ENCODE results near the gene TTC5. TPM values are rescaled to one million over a fixed set of nuclear protein-coding genes. Genes with fewer than 3 reads are reported as not detected.

The TTC5 gene
- total RNA-seq, 4 donors from 2014 or later: 13.3 to 23.3 (median 14.6) TPM

DNA sequence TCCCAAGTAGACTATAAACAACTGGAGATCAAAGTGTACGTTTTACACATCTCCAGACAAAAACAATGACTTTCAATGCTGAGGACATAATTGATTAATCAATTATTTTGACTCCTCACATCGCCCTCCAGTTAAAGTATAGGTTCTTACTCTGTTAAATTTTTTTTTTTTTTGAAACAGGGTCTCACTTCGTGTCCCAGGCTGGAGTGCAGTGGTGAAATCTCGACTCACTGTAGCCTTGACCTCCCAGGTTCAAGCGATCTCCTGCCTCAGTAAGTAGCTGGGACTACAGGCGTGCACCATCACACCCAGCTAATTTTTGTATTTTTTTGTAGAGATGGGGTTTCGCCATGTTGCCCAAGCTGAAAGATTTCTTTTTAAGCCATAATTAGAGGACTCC, 28.3 kb upstream of the TTC5 start:
- H3K4me1 ChIP-seq: peaks cover 18% of the 10 kb centered on the region
- no peak overlapping the region for H3K4me3 ChIP-seq
- no peaks in the 10 kb centered on the region for H3K27me3 ChIP-seq
- no peak for DNase-seq (ENCODE audit: low spot score in 2 of 2)
- H3K27ac ChIP-seq: peak overlapping the region; percentile 84
- 82% methylated on average over 7 of the region's 7 CpGs for WGBS
- no peaks in the 10 kb centered on the region for H3K9me3 ChIP-seq
- no peaks in the 10 kb centered on the region for H3K36me3 ChIP-seq
- TF ChIP-seq, protein P1, sequence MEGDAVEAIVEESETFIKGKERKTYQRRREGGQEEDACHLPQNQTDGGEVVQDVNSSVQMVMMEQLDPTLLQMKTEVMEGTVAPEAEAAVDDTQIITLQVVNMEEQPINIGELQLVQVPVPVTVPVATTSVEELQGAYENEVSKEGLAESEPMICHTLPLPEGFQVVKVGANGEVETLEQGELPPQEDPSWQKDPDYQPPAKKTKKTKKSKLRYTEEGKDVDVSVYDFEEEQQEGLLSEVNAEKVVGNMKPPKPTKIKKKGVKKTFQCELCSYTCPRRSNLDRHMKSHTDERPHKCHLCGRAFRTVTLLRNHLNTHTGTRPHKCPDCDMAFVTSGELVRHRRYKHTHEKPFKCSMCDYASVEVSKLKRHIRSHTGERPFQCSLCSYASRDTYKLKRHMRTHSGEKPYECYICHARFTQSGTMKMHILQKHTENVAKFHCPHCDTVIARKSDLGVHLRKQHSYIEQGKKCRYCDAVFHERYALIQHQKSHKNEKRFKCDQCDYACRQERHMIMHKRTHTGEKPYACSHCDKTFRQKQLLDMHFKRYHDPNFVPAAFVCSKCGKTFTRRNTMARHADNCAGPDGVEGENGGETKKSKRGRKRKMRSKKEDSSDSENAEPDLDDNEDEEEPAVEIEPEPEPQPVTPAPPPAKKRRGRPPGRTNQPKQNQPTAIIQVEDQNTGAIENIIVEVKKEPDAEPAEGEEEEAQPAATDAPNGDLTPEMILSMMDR (IDR thresholded peaks at IDR 0.05): no peak
- TF ChIP-seq POLR2AphosphoS5 (IDR thresholded peaks at IDR 0.05): no peak
- TF ChIP-seq EP300 (IDR thresholded peaks at IDR 0.05): no peak
- TF ChIP-seq POLR2A (IDR thresholded peaks at IDR 0.05): no peak

DNA sequence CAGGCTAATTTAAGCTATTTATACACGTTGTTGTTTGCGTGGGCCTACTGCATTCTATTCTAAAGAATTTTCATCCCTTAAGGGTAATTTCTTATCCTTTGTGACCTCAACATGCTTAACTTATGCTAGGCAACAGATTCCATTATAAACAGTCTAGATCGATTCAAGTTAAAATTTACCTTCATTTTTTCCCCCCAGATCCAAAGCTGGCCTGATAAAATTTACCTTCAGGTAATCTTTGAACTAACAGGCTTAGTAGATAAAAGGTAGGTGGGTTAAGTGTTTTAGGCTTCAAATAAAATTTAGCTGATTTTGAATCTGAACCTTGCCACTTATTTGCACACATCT, 27.7 kb upstream of the TTC5 start:
- TF ChIP-seq, protein P1 (IDR thresholded peaks at IDR 0.05): no peak
- no peak for TF ChIP-seq POLR2A (IDR thresholded peaks at IDR 0.05)
- no peak for TF ChIP-seq EP300 (IDR thresholded peaks at IDR 0.05)
- TF ChIP-seq POLR2AphosphoS5 (IDR thresholded peaks at IDR 0.05): no peak
- 12% methylated on average over 3 of the region's 3 CpGs for WGBS
- H3K27ac ChIP-seq: peak overlapping the region; percentile 84
- H3K4me1 ChIP-seq: peaks cover 18% of the 10 kb centered on the region
- H3K36me3 ChIP-seq: no peaks in the 10 kb centered on the region
- peak overlapping the region; percentile 64 for H3K4me3 ChIP-seq
- DNase-seq (ENCODE audit: low spot score in 2 of 2): no peak
- no peaks in the 10 kb centered on the region for H3K9me3 ChIP-seq
- H3K27me3 ChIP-seq: no peaks in the 10 kb centered on the region

DNA sequence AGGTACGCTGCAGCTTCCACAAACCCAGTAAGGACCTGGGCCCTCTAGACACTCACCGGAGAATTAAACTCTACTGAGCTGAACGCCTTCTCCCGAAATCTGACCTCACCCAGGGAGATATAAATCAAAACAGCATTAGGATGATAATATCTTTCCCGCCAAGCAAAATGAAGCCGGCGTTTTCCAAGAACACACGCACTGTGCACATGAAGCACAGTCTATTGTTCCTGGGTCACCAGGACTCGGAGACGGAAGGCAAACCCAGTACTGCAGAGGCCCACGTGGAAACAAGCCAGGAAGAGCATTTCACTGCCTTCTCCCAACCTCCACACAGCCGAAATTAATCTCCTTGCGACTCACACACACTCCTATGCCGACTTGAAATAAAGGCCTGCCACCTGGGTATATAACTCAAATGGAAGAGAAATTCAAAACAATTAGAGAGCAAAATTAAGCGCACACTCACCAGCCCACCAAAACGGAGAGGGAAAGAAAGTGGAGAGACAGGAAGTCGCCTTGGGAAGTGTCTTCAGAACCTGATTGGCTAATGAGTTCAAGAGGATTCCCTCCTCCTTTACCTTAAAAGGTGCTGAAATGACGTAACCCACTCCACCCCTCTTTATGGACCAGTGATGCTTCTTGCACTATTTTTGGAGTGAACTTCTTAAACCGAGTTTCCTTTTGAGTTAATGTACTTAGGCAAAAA, 27.2 kb upstream of the TTC5 start, which contains the start of gene CCNB1IP1:
TSS of gene CCNB1IP1 (minus strand) at position 492 of the 706 bp plus-strand sequence. CDS start 16,756 bp downstream, outside the sequence.
- H3K9me3 ChIP-seq: no peaks in the 10 kb centered on the region
- no peak for DNase-seq (ENCODE audit: low spot score in 2 of 2)
- TF ChIP-seq POLR2AphosphoS5 (IDR thresholded peaks at IDR 0.05) (peak in 1 of 3 donors; percentile 56), POLR2A (IDR thresholded peaks at IDR 0.05) (peak in 1 of 2 donors; percentile 21), EP300 (IDR thresholded peaks at IDR 0.05) (no peak)
- TF ChIP-seq, protein P1 (IDR thresholded peaks at IDR 0.05): no peak
- WGBS: under 1% methylated on average over 19 of the region's 19 CpGs
- peak within 1 kb of the TSS; percentile 84 for H3K27ac ChIP-seq
- peaks cover 18% of the 10 kb centered on the region for H3K4me1 ChIP-seq
- H3K36me3 ChIP-seq: no peaks in the 10 kb centered on the region
- peak within 1 kb of the TSS; percentile 64 for H3K4me3 ChIP-seq
- no peaks in the 10 kb centered on the region for H3K27me3 ChIP-seq

DNA sequence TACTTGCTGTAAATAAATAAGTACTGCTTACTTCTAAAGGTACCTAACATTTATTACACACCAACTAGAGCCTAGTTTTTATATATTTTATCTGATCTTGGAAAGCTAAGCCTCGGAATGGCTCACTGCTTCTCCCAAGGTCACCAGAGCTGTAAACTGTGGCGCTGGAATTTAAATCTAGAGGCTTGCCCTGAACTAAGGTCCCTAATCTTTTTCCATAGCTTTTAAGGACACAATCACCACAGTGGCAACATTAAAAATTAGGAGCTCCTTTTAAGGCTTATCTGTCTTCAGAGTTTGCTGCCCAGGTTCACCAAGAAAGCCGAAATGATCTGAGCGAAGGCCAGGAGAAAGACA, 26.7 kb upstream of the TTC5 start:
- 3% methylated on average over 4 of the region's 4 CpGs for WGBS
- H3K4me3 ChIP-seq: peak overlapping the region; percentile 64
- peaks cover 20% of the 10 kb centered on the region for H3K4me1 ChIP-seq
- no peaks in the 10 kb centered on the region for H3K27me3 ChIP-seq
- TF ChIP-seq EP300 (IDR thresholded peaks at IDR 0.05): no peak
- TF ChIP-seq, protein P1 (IDR thresholded peaks at IDR 0.05): no peak
- TF ChIP-seq POLR2AphosphoS5 (IDR thresholded peaks at IDR 0.05): no peak
- no peak for TF ChIP-seq POLR2A (IDR thresholded peaks at IDR 0.05)
- H3K27ac ChIP-seq: peak overlapping the region; percentile 84
- no peak for DNase-seq (ENCODE audit: low spot score in 2 of 2)
- H3K36me3 ChIP-seq: no peaks in the 10 kb centered on the region
- no peaks in the 10 kb centered on the region for H3K9me3 ChIP-seq

DNA sequence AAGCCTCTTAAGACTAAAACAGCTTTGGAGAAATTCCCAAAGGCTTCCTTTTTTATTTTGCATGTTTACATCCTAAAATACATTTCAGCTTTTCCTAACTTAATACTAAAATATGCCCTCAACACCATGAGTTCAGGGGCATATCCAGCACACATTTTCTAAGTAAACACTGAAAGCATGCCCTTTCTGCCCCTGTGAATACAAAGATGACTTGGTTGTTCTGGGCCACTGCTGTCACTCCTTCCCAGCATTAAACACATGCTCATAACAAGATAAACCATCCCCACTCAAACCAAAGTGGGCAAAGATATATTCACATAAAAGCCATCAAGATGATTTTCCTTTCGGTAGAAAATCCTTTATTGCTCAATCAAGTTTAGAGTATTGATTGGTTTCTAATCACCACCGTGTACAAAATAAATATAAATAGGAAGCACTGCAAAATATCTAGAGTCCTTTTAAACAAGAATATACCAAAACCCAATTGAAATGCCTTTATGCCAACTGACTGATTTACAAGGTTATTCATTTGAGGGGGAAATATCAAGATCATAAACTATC, 25.4 kb upstream of the TTC5 start:
- Histone ChIP-seq H3K4me3 (no peak overlapping the region), H3K9me3 (no peaks in the 10 kb centered on the region), H3K27me3 (no peaks in the 10 kb centered on the region), H3K36me3 (peaks cover 4% of the 10 kb centered on the region), H3K4me1 (peaks cover 25% of the 10 kb centered on the region), H3K27ac (no peak overlapping the region)
- 81% methylated on average over 2 of the region's 2 CpGs for WGBS
- TF ChIP-seq EP300 (IDR thresholded peaks at IDR 0.05): no peak
- TF ChIP-seq POLR2A (IDR thresholded peaks at IDR 0.05): no peak
- TF ChIP-seq, protein P1 (IDR thresholded peaks at IDR 0.05): no peak
- no peak for TF ChIP-seq POLR2AphosphoS5 (IDR thresholded peaks at IDR 0.05)
- DNase-seq (ENCODE audit: low spot score in 2 of 2): no peak
